Measurements from ENCODE around the gene SLC29A1.
A peak's percentile ranks its signal among the peaks of the same experiment; 100 is the strongest.
"Not testable (repeated sequence)": the region's sequence is repeated elsewhere in the genome, so short reads cannot be mapped to it uniquely, and the experiment has no call there.

Gene SLC29A1

GRCh38 chr6:44196351-44196750, 27.0 kb upstream of the SLC29A1 start:
- not testable (repeated sequence) for DNase-seq

- no peak for DNase-seq
Measured at GRCh38 chr6:44198684-44199083, 24.7 kb upstream of the SLC29A1 start.

GRCh38 chr6:44199883-44200282, 23.5 kb upstream of the SLC29A1 start:
- DNase-seq = no peak

- DNase-seq = no peak
Measured at GRCh38 chr6:44201200-44201599, 22.2 kb upstream of the SLC29A1 start.

GRCh38 chr6:44201638-44202303, 21.6 kb upstream of the SLC29A1 start:
- no peak for DNase-seq

GRCh38 chr6:44202332-44202971, 20.9 kb upstream of the SLC29A1 start:
- DNase-seq = no peak

- DNase-seq = no peak
Measured at GRCh38 chr6:44202972-44203750, 20.2 kb upstream of the SLC29A1 start.

GRCh38 chr6:44203955-44204354, 19.4 kb upstream of the SLC29A1 start:
- no peak for DNase-seq

GRCh38 chr6:44207966-44208365, 15.4 kb upstream of the SLC29A1 start:
- no peak for DNase-seq

GRCh38 chr6:44211284-44211683, 12.1 kb upstream of the SLC29A1 start:
- DNase-seq = no peak

GRCh38 chr6:44214307-44214706, 9.1 kb upstream of the SLC29A1 start:
- DNase-seq = no peak

- no peak for DNase-seq
Measured at GRCh38 chr6:44216677-44217331, 6.6 kb upstream of the SLC29A1 start, which contains the start of gene MYMX. TSS of gene MYMX (plus strand) at chr6:44216926. CDS start at chr6:44217472, 546 bp downstream.

- DNase-seq = no peak
Measured at GRCh38 chr6:44217332-44218143, 5.9 kb upstream of the SLC29A1 start.

- DNase-seq = peak; percentile 14
Measured at GRCh38 chr6:44219053-44219814, 4.2 kb upstream of the SLC29A1 start.

- no peak for DNase-seq
Measured at GRCh38 chr6:44219815-44220784, 3.3 kb upstream of the SLC29A1 start.

- DNase-seq = no peak
Measured at GRCh38 chr6:44220913-44221290, 2.5 kb upstream of the SLC29A1 start.

- peak; percentile 89 for DNase-seq
Measured at GRCh38 chr6:44221291-44221960, 2.0 kb upstream of the SLC29A1 start.

GRCh38 chr6:44221961-44222335, 1.4 kb upstream of the SLC29A1 start:
- no peak for DNase-seq

GRCh38 chr6:44222486-44223318, 693 bp upstream of the SLC29A1 start:
- DNase-seq = no peak
